Measurements from ENCODE around the gene TAL2.

Gene TAL2

DNA sequence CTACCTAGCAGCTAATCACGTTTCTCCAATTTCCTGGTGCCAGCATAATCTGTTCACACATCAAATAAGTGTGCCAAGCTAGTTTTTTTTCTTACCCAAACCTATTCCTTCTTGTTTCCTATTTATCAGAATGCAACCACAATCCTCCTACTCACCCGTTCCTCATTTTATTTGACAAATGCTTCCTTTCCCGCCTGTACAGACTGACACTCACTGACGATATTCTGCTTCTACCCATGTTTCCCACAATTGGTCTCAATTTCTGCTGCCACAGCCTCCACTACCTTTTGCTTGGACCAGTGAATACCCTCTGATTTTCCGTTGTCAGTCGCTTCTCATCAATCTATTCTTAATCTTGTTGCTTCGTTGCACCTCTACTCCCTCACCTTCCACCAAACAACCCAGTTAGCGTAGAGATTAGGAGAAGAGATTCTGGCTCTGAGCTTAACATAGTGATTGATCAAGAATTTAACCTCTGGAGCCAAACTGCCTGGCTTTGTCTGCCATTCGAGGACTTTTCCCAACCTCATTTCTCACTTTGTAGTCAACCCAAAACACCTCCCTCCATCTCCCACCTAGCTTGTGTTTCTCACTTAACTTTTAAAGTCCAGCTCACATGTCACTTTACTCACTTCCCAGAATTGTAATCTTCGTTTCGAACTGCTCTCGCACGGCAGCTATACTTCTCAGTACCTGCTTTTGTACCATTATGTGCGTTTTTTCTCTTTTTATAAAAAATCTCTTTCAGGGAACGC lies 31.4 kb downstream of the TAL2 start:
- H3K9ac ChIP-seq (ENCODE audit: low read depth in 1 of 2, low read length in 2 of 2) = peak overlapping the region in 1 of 2 donors; percentile 43
- H3K9me3 ChIP-seq (ENCODE audit: control insufficient read depth in 1 of 2, low read length in 2 of 2) = no peaks in the 10 kb centered on the region
- no peaks in the 10 kb centered on the region for H3K36me3 ChIP-seq (ENCODE audit: control insufficient read depth in 1 of 2, insufficient read depth in 2 of 2, low read length in 2 of 2)
- H3K4me3 ChIP-seq (ENCODE audit: low read depth in 1 of 2, low read length in 2 of 2) = peak overlapping the region; percentile 71 to 90
- H3K4me1 ChIP-seq (ENCODE audit: control insufficient read depth in 1 of 2, insufficient read depth in 2 of 2, low read length in 2 of 2) = peaks cover 4 to 13% of the 10 kb centered on the region in 2 donors
- peaks cover 8 to 9% of the 10 kb centered on the region in 2 donors for H3K27me3 ChIP-seq (ENCODE audit: control insufficient read depth in 1 of 2, insufficient read depth in 2 of 2, low read length in 2 of 2)
- H3K27ac ChIP-seq (ENCODE audit: low read depth, low read length) = no peak overlapping the region

DNA sequence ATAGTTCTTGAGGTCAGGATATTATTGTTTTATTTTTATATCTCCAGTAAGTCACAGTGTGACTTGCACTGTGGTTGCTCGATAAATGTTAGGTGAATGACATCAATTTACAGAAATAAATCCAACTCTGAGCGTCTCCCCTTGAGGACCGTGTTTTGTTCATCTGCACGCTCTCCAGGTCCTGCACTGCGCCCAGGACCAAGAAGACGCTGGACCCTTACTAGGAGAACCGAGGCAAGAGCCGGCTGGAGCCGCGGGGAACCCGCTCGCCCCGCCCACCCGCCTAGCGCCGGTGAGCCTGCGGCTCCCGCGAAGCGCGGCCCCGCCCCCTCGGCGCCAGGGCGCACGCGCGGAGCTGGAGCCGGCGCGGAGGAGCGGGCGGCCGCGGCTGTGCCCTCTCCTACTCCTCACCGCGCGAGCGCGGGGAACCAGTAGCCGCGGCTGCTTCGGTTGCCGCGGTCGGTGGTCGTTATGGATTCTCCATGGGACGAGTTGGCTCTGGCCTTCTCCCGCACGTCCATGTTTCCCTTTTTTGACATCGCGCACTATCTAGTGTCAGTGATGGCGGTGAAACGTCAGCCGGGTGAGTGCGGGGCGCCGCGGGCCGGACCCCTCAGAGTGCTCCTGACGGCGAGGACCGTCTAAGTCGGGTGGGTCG lies 32.1 kb downstream of the TAL2 start, which contains the start of gene TMEM38B:
TSS of gene TMEM38B (plus strand) at position 352 of the 658 bp plus-strand sequence. CDS start at position 472, 120 bp downstream.
- Histone ChIP-seq H3K36me3 (ENCODE audit: control insufficient read depth in 1 of 2, insufficient read depth in 2 of 2, low read length in 2 of 2) (no peaks in the 10 kb centered on the region), H3K27ac (ENCODE audit: low read depth, low read length) (peak within 1 kb of the TSS; percentile 24), H3K9me3 (ENCODE audit: control insufficient read depth in 1 of 2, low read length in 2 of 2) (no peaks in the 10 kb centered on the region), H3K4me1 (ENCODE audit: control insufficient read depth in 1 of 2, insufficient read depth in 2 of 2, low read length in 2 of 2) (peaks cover 4 to 13% of the 10 kb centered on the region in 2 donors), H3K4me3 (ENCODE audit: low read depth in 1 of 2, low read length in 2 of 2) (peak within 1 kb of the TSS; percentile 71 to 90), H3K9ac (ENCODE audit: low read depth in 1 of 2, low read length in 2 of 2) (peak within 1 kb of the TSS; percentile 57 to 73), H3K27me3 (ENCODE audit: control insufficient read depth in 1 of 2, insufficient read depth in 2 of 2, low read length in 2 of 2) (peaks cover 8 to 9% of the 10 kb centered on the region in 2 donors)

DNA sequence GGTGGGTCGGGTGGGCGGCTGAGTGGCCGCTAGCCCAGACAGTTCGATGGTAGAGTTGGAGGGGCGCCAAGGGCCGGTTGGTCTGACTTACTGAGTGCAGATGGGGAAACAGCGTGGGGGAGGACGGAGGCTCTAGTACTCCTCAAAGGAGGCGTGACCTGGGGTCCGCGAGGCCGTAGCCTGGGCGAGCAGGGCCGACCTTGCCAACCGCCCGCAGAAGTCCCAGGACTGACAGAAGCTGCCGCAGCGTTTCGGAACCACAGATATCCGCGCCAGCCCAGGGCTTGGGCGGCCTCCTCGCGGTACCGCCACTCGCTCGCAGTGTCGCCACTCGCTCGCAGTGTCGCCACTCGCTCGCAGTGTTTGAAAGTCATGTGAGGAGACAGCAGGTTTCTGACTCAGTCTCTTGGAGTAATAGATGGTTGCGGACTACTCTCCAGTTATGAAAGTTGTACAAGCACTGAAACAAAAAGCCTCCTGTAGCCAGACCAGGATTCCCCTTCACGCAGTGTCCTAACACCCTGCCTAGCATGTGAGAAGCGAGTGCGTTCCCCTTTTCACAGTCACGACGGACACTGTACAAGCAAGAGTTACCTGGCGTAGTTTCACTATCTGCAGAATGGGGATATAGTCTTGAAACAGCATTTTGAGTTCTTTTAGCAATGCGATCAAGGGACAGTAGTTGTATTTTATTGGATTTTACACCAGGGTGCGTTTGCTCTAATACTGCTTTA lies 32.8 kb downstream of the TAL2 start:
- Histone ChIP-seq H3K4me1 (ENCODE audit: control insufficient read depth in 1 of 2, insufficient read depth in 2 of 2, low read length in 2 of 2) (peaks cover 4 to 13% of the 10 kb centered on the region in 2 donors), H3K9me3 (ENCODE audit: control insufficient read depth in 1 of 2, low read length in 2 of 2) (no peaks in the 10 kb centered on the region), H3K9ac (ENCODE audit: low read depth in 1 of 2, low read length in 2 of 2) (peak overlapping the region; percentile 57 to 73), H3K36me3 (ENCODE audit: control insufficient read depth in 1 of 2, insufficient read depth in 2 of 2, low read length in 2 of 2) (no peaks in the 10 kb centered on the region), H3K27me3 (ENCODE audit: control insufficient read depth in 1 of 2, insufficient read depth in 2 of 2, low read length in 2 of 2) (peaks cover 8 to 9% of the 10 kb centered on the region in 2 donors), H3K4me3 (ENCODE audit: low read depth in 1 of 2, low read length in 2 of 2) (peak overlapping the region; percentile 71 to 90), H3K27ac (ENCODE audit: low read depth, low read length) (peak overlapping the region; percentile 24)

DNA sequence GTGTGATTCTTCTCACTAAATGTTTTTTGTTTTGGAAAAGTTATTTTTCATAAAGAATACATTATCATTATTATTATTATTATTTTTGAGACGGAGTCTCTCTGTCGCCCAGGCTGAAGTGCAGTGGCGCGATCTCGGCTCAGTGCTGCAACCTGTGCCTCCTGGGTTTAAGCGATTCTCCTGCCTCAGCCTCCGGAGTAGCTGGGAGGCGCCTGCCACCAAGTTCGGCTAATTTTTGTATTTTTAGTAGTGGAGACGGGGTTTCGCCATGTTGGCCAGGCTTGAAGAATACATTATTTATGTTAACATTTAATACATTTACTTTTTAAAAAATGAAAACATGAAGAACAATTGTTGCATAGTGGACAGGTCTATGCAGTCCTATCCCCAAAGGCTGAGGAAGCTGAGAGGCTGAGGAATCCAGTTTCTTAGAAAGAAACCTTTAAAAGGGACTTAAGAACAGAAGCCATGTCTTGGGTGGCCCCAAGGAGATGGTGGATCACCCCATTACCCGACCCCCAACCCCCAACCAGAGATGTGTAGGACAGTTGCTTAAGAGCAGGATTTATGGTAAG lies 34.0 kb downstream of the TAL2 start:
- Histone ChIP-seq H3K27me3 (ENCODE audit: control insufficient read depth in 1 of 2, insufficient read depth in 2 of 2, low read length in 2 of 2) (peaks cover 8 to 9% of the 10 kb centered on the region in 2 donors), H3K4me1 (ENCODE audit: control insufficient read depth in 1 of 2, insufficient read depth in 2 of 2, low read length in 2 of 2) (peaks cover 9 to 13% of the 10 kb centered on the region in 2 donors), H3K9ac (ENCODE audit: low read depth in 1 of 2, low read length in 2 of 2) (no peak overlapping the region), H3K27ac (ENCODE audit: low read depth, low read length) (no peak overlapping the region), H3K4me3 (ENCODE audit: low read depth in 1 of 2, low read length in 2 of 2) (no peak overlapping the region), H3K9me3 (ENCODE audit: control insufficient read depth in 1 of 2, low read length in 2 of 2) (no peaks in the 10 kb centered on the region), H3K36me3 (ENCODE audit: control insufficient read depth in 1 of 2, insufficient read depth in 2 of 2, low read length in 2 of 2) (no peaks in the 10 kb centered on the region)

DNA sequence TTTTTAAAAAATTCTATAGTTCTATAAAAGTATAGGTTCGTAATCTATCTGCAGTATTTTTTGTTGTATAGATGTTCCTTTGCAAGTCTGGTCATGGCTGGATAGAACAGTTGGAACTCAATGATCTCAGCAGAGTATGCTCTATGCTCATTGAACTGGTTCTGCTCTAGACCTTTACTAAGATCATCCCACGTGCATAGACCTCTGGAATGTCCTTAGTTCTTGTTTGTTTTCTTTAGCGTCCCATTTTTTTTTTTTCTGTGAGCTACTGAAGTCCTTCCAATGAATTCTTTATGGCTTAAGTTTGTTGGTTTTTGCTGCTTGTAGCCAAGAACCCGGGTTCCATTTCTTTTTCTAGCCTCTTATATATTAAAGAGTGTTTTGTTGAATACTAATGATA lies 35.6 kb downstream of the TAL2 start:
- no peak overlapping the region for H3K27ac ChIP-seq (ENCODE audit: low read depth, low read length)
- H3K4me1 ChIP-seq (ENCODE audit: control insufficient read depth in 1 of 2, insufficient read depth in 2 of 2, low read length in 2 of 2) = peaks cover 13% of the 10 kb centered on the region in 2 donors
- no peak overlapping the region for H3K4me3 ChIP-seq (ENCODE audit: low read depth in 1 of 2, low read length in 2 of 2)
- H3K27me3 ChIP-seq (ENCODE audit: control insufficient read depth in 1 of 2, insufficient read depth in 2 of 2, low read length in 2 of 2) = peaks cover 0 to 3% of the 10 kb centered on the region in 2 donors
- no peak overlapping the region for H3K9ac ChIP-seq (ENCODE audit: low read depth in 1 of 2, low read length in 2 of 2)
- no peaks in the 10 kb centered on the region for H3K36me3 ChIP-seq (ENCODE audit: control insufficient read depth in 1 of 2, insufficient read depth in 2 of 2, low read length in 2 of 2)
- H3K9me3 ChIP-seq (ENCODE audit: control insufficient read depth in 1 of 2, low read length in 2 of 2) = no peaks in the 10 kb centered on the region

DNA sequence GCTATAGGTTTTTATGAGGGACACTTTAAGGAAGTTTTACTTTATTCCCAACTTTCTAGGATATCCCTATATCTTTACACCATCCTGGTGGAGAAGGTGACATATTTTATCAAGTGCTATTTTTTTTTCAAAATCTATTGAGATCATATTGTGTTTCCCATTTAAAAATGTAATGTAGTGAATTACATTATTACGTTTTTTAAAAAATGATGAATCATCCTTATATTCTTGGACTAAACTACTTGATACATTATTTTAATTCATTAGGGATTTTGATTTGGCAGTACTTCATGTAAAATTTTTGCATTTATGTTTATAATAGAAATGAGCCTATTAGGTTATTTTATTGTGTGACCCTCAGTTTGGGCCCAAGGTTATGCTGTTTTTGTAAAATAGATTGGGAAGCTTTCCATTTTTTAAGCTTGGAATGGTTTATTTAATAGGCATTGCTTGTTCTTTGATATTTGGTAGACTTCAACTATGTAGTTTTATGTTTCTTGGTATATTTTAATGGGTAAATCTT lies 36.2 kb downstream of the TAL2 start:
- Histone ChIP-seq H3K9ac (ENCODE audit: low read depth in 1 of 2, low read length in 2 of 2) (no peak overlapping the region), H3K27me3 (ENCODE audit: control insufficient read depth in 1 of 2, insufficient read depth in 2 of 2, low read length in 2 of 2) (no peaks in the 10 kb centered on the region), H3K9me3 (ENCODE audit: control insufficient read depth in 1 of 2, low read length in 2 of 2) (no peaks in the 10 kb centered on the region), H3K4me3 (ENCODE audit: low read depth in 1 of 2, low read length in 2 of 2) (no peak overlapping the region), H3K4me1 (ENCODE audit: control insufficient read depth in 1 of 2, insufficient read depth in 2 of 2, low read length in 2 of 2) (peaks cover 11 to 13% of the 10 kb centered on the region in 2 donors), H3K36me3 (ENCODE audit: control insufficient read depth in 1 of 2, insufficient read depth in 2 of 2, low read length in 2 of 2) (no peaks in the 10 kb centered on the region), H3K27ac (ENCODE audit: low read depth, low read length) (no peak overlapping the region)

DNA sequence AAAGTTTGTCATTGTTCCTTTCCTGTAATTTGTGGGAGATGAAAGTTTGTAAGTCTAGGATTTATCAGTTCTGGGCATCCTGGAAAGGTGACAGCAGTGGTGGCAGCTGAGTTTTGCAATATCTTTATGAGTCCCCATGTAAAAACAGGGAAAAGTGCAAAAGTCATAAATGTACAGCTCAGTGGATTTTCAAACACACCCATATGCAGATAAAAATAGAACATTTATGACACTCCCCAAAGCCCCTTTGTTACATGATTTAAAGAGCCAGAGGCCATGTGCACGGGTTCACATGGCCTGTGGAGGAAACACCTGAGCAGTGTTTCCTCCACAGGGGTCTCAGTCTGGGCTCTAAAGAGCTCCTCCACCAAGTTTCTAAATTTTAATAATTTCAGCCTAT lies 38.4 kb downstream of the TAL2 start:
- no peaks in the 10 kb centered on the region for H3K27me3 ChIP-seq (ENCODE audit: control insufficient read depth in 1 of 2, insufficient read depth in 2 of 2, low read length in 2 of 2)
- no peak overlapping the region for H3K27ac ChIP-seq (ENCODE audit: low read depth, low read length)
- H3K4me1 ChIP-seq (ENCODE audit: control insufficient read depth in 1 of 2, insufficient read depth in 2 of 2, low read length in 2 of 2) = peaks cover 0 to 9% of the 10 kb centered on the region in 2 donors
- H3K36me3 ChIP-seq (ENCODE audit: control insufficient read depth in 1 of 2, insufficient read depth in 2 of 2, low read length in 2 of 2) = no peaks in the 10 kb centered on the region
- H3K9me3 ChIP-seq (ENCODE audit: control insufficient read depth in 1 of 2, low read length in 2 of 2) = no peaks in the 10 kb centered on the region
- H3K4me3 ChIP-seq (ENCODE audit: low read depth in 1 of 2, low read length in 2 of 2) = no peak overlapping the region
- H3K9ac ChIP-seq (ENCODE audit: low read depth in 1 of 2, low read length in 2 of 2) = no peak overlapping the region

DNA sequence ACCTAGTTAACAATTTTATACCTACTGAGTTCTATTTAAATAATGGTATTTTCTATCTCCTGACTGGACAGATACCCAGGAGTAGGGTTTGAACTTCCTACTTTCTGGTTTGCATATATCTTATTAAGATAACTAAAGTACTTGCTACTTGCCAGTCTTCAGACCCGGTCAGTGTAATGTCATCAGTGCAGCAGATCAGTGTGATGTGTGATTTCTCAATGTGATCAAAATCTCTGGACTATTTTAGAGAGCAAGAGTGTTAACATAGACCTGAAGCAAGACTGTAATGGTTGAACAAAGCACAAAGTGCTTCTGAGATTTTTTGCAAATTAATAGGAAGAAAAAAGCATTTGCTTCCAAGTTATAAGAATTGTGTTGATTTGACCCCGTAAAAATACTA lies 38.9 kb downstream of the TAL2 start:
- Histone ChIP-seq H3K27me3 (ENCODE audit: control insufficient read depth in 1 of 2, insufficient read depth in 2 of 2, low read length in 2 of 2) (no peaks in the 10 kb centered on the region), H3K36me3 (ENCODE audit: control insufficient read depth in 1 of 2, insufficient read depth in 2 of 2, low read length in 2 of 2) (peaks cover 0 to 2% of the 10 kb centered on the region in 2 donors), H3K4me3 (ENCODE audit: low read depth in 1 of 2, low read length in 2 of 2) (no peak overlapping the region), H3K9me3 (ENCODE audit: control insufficient read depth in 1 of 2, low read length in 2 of 2) (no peaks in the 10 kb centered on the region), H3K4me1 (ENCODE audit: control insufficient read depth in 1 of 2, insufficient read depth in 2 of 2, low read length in 2 of 2) (peaks cover 0 to 9% of the 10 kb centered on the region in 2 donors), H3K9ac (ENCODE audit: low read depth in 1 of 2, low read length in 2 of 2) (no peak overlapping the region), H3K27ac (ENCODE audit: low read depth, low read length) (no peak overlapping the region)

DNA sequence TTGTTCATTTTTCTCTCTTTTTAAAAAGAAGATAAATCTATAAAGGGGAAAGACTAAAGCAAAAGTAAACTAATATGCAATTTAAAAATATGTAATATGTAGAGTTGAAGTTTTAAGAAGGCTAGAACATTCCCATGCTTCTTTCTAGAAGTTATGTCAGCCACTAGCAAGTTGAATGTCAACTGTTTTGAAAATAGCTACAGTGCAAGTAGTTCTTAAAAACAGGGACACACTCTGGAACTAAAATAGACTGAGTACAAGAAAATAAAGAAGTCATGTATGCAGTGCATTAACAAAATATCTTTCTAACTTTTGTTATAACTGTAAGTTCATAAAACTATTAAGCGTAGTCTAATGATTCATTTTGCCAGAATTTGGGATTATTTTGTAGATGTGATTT lies 40.0 kb downstream of the TAL2 start:
- Histone ChIP-seq H3K36me3 (ENCODE audit: control insufficient read depth in 1 of 2, insufficient read depth in 2 of 2, low read length in 2 of 2) (peaks cover 0 to 5% of the 10 kb centered on the region in 2 donors), H3K9ac (ENCODE audit: low read depth in 1 of 2, low read length in 2 of 2) (no peak overlapping the region), H3K27me3 (ENCODE audit: control insufficient read depth in 1 of 2, insufficient read depth in 2 of 2, low read length in 2 of 2) (no peaks in the 10 kb centered on the region), H3K4me1 (ENCODE audit: control insufficient read depth in 1 of 2, insufficient read depth in 2 of 2, low read length in 2 of 2) (peaks cover 0 to 9% of the 10 kb centered on the region in 2 donors), H3K27ac (ENCODE audit: low read depth, low read length) (no peak overlapping the region), H3K4me3 (ENCODE audit: low read depth in 1 of 2, low read length in 2 of 2) (no peak overlapping the region), H3K9me3 (ENCODE audit: control insufficient read depth in 1 of 2, low read length in 2 of 2) (no peaks in the 10 kb centered on the region)
